HFFc6 (cell line): ENCODE results near the gene FMN1. TPM values are rescaled to one million over a fixed set of nuclear protein-coding genes. Genes with fewer than 3 reads are reported as not detected.

Experiments
- DNase-seq: peaks from one replicate; pipeline ENCODE4 v3.0.0-alpha.2; 2018
- H3K27ac Mint-ChIP-seq: 2 replicates; pipeline ENCODE4 v1.8.0; 2020; ENCODE audit warnings: mild to moderate bottlenecking, mixed read lengths
- H3K27me3 Mint-ChIP-seq: 2 replicates; pipeline ENCODE4 v1.8.0; 2021; ENCODE audit warnings: mild to moderate bottlenecking, moderate library complexity, mixed read lengths; ENCODE audit not compliant: insufficient read depth
- H3K36me3 Mint-ChIP-seq: 2 replicates; pipeline ENCODE4 v1.8.0; 2021; ENCODE audit warnings: low read depth, mixed read lengths
- H3K4me1 Mint-ChIP-seq: 2 replicates; pipeline ENCODE4 v1.8.0; 2020; ENCODE audit warnings: low read depth, mixed read lengths
- H3K4me3 Mint-ChIP-seq: 2 replicates; pipeline ENCODE4 v1.8.0; 2020; ENCODE audit warnings: mild to moderate bottlenecking, moderate library complexity, mixed read lengths
- H3K9me3 Mint-ChIP-seq: 2 replicates; pipeline ENCODE4 v1.8.0; 2020; ENCODE audit warnings: mild to moderate bottlenecking, mixed read lengths
- CTCF ChIP-seq: fragments of 200-600 bp; sonication (generic); IDR thresholded peaks from 2 replicates; pipeline ENCODE4 v1.5.0; 2021; ENCODE audit warnings: antibody characterized with exemption, mild to moderate bottlenecking
- total RNA-seq, 6 experiments: library from RNA; stranded (reverse); fragmentation: NEBNext Ultra II Directional; extraction: Animal tissue kit (Norgen Biotek cat#: 25700); gene quantifications; 2 replicates in 1 of 6; 3 replicates in 5 of 6; pipeline ENCODE4 v1.2.3, GENCODE V29; 2021

Gene FMN1
- total RNA-seq, 6 experiments from 2014 or later: 8.3 to 14.0 (median 12.6) TPM

GRCh38 chr15:33083232-33084081, 111.1 kb downstream of the FMN1 start:
- no peak overlapping the region for H3K4me3 Mint-ChIP-seq

GRCh38 chr15:33080006-33080405, 114.5 kb downstream of the FMN1 start:
- DNase-seq: no peak
- H3K36me3 Mint-ChIP-seq: no peaks in the 10 kb centered on the region; the same call in 1 of the 2 replicates
- H3K9me3 Mint-ChIP-seq: no peaks in the 10 kb centered on the region
- peaks cover 24% of the 10 kb centered on the region for H3K4me1 Mint-ChIP-seq
- H3K4me3 Mint-ChIP-seq: no peak overlapping the region
- no peaks in the 10 kb centered on the region; the same call in 1 of the 2 replicates for H3K27me3 Mint-ChIP-seq
- no peak for TF ChIP-seq CTCF
- no peak overlapping the region for H3K27ac Mint-ChIP-seq

More at GRCh38 chr15:33083232-33084081, 111.1 kb downstream of the FMN1 start:
- DNase-seq: no peak
- no peak overlapping the region for H3K27ac Mint-ChIP-seq
- no peak for TF ChIP-seq CTCF
- no peaks in the 10 kb centered on the region for H3K9me3 Mint-ChIP-seq
- no peaks in the 10 kb centered on the region; the same call in 1 of the 2 replicates for H3K27me3 Mint-ChIP-seq
- H3K36me3 Mint-ChIP-seq: no peaks in the 10 kb centered on the region; the same call in 1 of the 2 replicates
- H3K4me1 Mint-ChIP-seq: peaks cover 36% of the 10 kb centered on the region

DNA sequence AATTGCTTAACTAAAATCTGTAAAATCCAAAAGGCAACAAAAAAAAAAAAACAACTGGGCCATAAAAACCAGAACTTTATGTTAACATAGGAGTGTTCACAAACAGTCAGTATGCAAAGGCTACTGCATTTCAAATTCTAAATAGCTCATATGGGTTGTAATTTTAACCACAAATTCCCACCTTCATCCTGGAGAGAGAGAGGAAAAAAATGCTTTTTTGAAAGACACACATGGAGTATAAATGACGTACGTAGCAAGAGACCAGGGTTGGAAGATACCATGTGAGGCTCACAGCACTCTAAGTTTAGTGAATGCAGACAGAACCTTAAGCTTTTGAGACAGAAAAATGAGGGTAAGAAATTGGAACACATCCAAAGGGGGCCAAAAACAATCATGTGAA, 115.9 kb downstream of the FMN1 start:
- DNase-seq: no peak
- Mint-ChIP-seq H3K4me1 (peaks cover 11% of the 10 kb centered on the region), H3K9me3 (no peaks in the 10 kb centered on the region), H3K27me3 (no peaks in the 10 kb centered on the region; the same call in none of the 2 replicates), H3K4me3 (no peak overlapping the region), H3K36me3 (no peaks in the 10 kb centered on the region), H3K27ac (no peak overlapping the region)
- no peak for TF ChIP-seq CTCF

DNA sequence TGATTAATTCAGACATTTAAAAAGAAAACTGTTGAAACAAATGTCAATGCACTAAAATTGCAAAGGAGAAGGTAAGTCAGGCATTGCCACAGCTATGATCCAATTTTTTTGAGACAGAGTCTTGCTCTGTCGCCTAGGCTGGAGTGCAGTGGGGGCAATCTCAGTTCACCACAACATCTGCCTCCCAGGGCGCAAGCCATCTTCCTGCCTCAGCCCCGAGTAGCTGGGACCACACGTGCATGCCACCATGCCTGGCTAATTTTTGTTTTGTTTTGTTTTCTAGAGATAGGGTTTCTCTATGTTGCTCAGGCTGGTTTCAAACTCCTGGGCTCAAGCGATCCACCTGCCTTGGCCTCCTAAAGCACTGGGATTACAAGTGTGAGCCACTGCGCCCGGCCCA, 117.6 kb downstream of the FMN1 start:
- H3K4me3 Mint-ChIP-seq: no peak overlapping the region
- H3K27ac Mint-ChIP-seq: no peak overlapping the region
- H3K36me3 Mint-ChIP-seq: no peaks in the 10 kb centered on the region
- no peak for DNase-seq
- peaks cover 6% of the 10 kb centered on the region; the same call in 1 of the 2 replicates for H3K4me1 Mint-ChIP-seq
- H3K9me3 Mint-ChIP-seq: no peaks in the 10 kb centered on the region
- no peaks in the 10 kb centered on the region; the same call in none of the 2 replicates for H3K27me3 Mint-ChIP-seq
- TF ChIP-seq CTCF: no peak

- Mint-ChIP-seq H3K27me3 (no peaks in the 10 kb centered on the region; the same call in 1 of the 2 replicates), H3K36me3 (no peaks in the 10 kb centered on the region), H3K4me1 (peaks cover 3% of the 10 kb centered on the region; the same call in 1 of the 2 replicates), H3K4me3 (no peak overlapping the region), H3K9me3 (no peaks in the 10 kb centered on the region), H3K27ac (no peak overlapping the region)
- TF ChIP-seq CTCF: no peak; the same call in 1 of the 2 replicates
- no peak for DNase-seq
Measured at GRCh38 chr15:33074942-33075341, 119.6 kb downstream of the FMN1 start.
